Suppressor macrophage treated with lipopolysaccharide for 4 hours (primary cell): ENCODE measurements around the gene CSNK1A1.
"Not testable (repeated sequence)": the region's sequence is repeated elsewhere in the genome, so short reads cannot be mapped to it uniquely, and the experiment has no call there.

Experiments
- DNase-seq: peaks from one replicate; pipeline ENCODE4 v3.0.0-alpha.2; 2020

CSNK1A1 gene

GRCh38 chr5:149452665-149453617 lies 98.3 kb downstream of the CSNK1A1 start:
- DNase-seq: no peak

GRCh38 chr5:149452007-149452664 lies 99.1 kb downstream of the CSNK1A1 start:
- DNase-seq: peak; percentile 54

GRCh38 chr5:149450199-149450598 lies 101.0 kb downstream of the CSNK1A1 start:
- no peak for DNase-seq

- no peak for DNase-seq
These were observed 102.2 kb downstream of the CSNK1A1 start for GRCh38 chr5:149448831-149449714.

GRCh38 chr5:149448431-149448830 lies 102.8 kb downstream of the CSNK1A1 start:
- DNase-seq: no peak

GRCh38 chr5:149447373-149448367 lies 103.6 kb downstream of the CSNK1A1 start:
- no peak for DNase-seq

GRCh38 chr5:149446794-149447193 lies 104.4 kb downstream of the CSNK1A1 start:
- not testable (repeated sequence) for DNase-seq

- no peak for DNase-seq
These were observed 105.4 kb downstream of the CSNK1A1 start for GRCh38 chr5:149445739-149446369.

GRCh38 chr5:149445343-149445738 lies 105.9 kb downstream of the CSNK1A1 start:
- no peak for DNase-seq

- DNase-seq: not testable (repeated sequence)
These were observed 106.8 kb downstream of the CSNK1A1 start for GRCh38 chr5:149444430-149444829.

- no peak for DNase-seq
These were observed 108.0 kb downstream of the CSNK1A1 start for GRCh38 chr5:149443210-149443609.

GRCh38 chr5:149442563-149443182 lies 108.6 kb downstream of the CSNK1A1 start:
- peak; percentile 79 for DNase-seq
